GM21390 (cell line): ENCODE results near the gene SDK2.
"Not testable (repeated sequence)": the region's sequence is repeated elsewhere in the genome, so short reads cannot be mapped to it uniquely, and the experiment has no call there.

Experiments used
- ATAC-seq: cut with Tn5 transposase; IDR thresholded peaks from one replicate; pipeline ENCODE4 v1.9.1; 2021; ENCODE audit not compliant: unreplicated experiment

SDK2 gene

DNA sequence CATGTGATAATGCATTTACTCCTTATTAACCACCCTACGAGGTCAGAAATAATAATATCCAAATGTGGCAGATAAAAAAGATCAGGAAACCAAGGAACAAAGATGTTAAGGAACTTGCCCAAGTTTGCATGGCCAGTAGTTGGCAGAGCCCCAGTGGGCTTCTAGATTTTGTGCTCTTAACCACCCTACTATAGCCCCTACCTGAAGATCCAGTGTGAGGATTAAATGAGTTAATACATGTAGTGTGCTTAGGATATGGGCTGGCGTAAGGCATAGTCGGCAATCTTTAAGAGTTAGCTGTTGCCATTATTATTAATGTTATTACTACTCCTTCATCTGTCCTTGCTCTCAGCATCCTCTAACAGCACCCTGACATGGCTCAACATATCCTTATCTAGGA, 153.4 kb downstream of the SDK2 start:
- no peak for ATAC-seq

DNA sequence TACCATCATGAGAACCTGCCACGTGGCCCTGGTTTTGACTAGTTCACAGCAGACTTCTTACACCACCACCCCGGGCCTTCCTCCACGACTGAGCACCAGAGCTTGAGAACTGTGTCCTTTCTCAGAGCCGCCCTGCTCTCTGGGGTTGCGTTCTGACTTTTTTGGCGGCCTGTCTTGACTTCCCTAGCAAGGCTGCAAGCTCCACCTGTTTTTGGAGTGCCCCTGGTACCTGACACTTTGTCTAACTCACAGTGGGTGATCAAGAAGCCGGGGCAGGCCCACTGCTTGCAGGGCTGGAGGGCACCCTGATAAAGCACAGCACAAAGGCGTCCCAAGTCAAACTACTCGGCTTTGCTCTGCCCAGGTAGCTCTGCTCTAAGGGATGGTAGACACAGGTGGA, 154.3 kb downstream of the SDK2 start:
- no peak for ATAC-seq

DNA sequence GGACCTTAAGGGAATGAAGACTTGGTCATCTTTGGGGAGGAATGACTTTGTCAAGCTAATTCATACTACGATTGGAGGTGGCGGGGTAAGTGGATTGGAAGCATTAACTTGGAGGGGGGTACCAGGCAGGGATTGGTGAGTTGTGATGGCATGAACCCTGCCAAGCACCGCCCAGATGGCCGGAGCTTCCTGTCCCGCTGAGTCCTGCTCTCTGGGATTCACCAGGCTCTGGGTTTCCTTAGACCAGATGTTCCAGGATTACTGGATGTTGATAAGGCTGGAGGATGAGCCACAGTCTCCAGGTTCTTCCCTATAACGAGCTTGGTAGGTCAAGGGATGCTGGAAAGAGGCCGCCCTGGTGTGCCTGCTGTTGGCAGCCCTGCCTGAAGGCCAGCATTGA, 154.9 kb downstream of the SDK2 start:
- ATAC-seq = no peak

DNA sequence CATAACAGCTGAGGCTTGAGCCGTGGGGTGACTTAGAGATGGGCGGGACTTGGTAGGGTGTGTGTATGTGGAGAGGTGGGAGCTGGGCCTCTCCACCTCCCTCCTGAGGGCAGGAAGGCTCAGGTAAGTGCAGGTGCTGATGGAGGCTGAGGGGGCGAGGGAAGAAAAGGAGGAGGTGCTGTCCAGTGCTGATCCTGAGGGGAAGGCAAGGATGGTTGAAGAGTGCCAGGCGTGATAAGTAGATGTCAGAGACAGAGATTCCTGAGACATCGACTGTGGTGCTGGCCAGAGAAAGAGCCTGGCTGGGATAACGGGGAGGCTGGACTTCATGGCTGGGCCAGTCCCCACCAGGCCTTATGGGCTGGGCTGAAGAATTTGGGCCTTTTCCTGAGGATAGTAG, 159.1 kb downstream of the SDK2 start:
- no peak for ATAC-seq

DNA sequence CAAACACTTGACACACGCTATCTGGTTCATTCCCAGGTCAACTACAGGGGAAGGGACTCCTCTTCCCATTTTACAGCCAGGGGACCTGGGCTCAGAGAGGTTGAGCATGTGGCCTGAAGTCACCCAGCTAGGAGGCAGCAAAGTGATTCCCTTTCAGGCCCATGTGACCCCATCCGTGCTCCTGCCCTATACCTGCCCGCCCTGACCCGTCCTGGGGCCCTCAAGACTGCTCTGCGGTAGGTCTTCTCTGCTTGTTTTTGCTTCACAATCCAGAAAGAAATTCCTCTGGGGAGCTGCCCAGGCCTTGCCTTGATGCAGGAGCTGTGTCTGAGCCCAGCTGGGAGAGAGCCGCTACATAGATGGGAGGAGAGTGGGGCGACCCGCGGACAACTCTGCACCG, 161.4 kb downstream of the SDK2 start:
- ATAC-seq = no peak

DNA sequence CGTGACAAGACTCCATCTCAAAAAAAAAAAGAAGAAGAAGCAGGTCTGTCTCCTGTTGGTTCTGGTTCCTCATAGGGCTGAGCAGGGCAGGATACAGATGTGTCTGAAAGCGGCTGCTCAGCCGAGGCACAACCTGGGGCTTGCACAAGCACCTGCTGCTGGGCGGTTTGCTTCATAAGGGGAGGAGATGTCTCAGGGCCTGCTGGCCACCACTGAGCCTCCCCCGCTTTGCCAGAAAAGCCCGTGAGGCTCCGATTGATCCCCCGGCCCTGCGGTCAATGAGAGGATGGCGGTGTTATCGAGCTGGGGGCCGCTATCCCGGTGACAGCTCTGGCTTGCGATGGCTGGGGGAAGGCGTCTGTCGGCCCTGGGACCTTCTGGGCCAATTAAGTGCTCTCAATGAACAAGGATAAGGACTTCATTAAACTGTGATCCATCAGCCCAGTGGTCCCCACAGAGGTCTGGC, 162.0 kb downstream of the SDK2 start:
- ATAC-seq = no peak

DNA sequence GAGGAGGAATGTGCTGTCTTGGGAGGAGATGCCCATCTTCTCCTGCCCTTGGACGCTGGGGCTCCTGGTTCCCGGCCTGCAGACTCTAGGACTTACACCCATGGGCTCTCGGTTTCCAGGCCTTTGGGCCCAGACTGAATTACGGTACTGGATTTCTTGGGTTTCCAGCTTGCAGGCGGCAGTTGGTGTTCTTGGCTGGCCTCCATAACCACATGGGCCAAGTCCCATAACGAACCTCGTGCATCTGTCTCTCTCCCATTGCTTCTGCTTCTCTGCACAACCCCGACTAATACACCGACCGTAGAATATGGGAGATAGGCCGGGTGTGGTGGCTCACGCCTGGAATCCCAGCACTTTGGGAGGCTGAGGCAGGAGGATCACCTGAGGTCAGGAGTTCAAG, 162.6 kb downstream of the SDK2 start:
- ATAC-seq = no peak

DNA sequence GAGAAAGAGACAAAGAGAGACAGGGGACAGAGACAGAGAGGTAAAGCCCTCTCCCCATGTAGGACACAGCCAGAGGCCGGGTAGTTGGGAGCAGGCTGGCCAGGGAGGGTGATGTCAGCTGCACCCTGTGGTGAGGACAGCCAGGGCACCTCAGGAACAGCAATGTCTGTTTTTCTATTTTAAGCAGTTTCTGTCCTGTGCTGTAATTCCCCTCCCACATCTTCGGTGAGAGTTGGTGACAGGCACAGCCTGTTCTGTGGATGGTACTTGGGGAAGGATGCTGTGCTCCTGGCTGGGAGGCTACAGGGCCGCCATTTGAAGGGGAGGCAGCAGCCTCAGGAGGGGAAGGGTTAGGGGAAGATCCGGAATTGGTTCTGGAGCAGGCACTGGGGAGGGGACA, 163.5 kb downstream of the SDK2 start:
- ATAC-seq = no peak

DNA sequence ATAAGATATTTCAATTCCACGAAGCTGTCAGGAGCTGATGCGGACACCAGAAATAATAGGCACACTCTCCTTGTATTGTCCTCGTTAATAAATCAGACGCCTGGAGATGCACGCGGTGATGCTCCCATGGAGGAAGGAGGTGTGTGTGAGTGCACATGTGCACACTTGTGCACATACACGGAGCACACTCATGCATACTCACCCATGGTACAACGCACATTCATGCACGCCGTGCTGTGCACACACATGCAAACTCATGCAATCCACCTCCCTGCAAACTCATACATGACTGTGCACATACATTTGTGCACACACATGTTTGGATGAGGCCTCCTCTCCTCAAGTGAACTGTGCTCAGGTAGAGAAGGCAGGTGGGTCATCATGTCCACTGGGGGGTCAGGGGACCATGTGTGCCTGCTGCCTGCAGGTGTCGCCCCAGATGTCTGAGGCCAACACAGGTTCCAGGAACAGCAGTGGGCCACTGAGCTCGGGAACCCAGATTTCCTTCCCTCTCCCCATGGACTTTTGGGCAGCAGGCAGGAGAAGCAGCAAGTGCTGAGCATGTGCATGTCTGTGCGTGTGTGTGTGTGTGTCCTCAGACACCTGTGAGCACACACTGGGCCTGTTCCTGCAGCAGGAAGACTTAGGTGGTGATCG, 165.3 kb downstream of the SDK2 start:
- no peak for ATAC-seq

DNA sequence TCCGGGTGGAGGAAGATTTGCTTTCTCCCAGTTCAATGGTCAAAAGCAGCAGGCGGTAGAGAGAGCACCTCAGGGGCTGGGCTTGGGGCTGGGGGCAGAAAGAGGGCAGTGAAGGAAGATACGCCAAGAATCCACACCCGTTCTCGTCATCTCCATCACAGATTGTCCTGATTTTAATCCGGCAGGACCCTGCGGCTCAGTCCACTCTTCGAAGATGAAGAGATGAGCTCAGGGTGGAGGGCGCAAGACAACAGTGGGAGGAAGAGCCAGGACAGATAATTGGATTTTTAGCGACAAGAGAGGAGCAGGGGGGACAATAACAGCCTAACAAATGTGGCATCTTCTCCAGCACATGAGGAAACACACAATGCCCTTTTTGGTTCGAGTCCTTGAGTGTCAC, 165.9 kb downstream of the SDK2 start:
- ATAC-seq = no peak

DNA sequence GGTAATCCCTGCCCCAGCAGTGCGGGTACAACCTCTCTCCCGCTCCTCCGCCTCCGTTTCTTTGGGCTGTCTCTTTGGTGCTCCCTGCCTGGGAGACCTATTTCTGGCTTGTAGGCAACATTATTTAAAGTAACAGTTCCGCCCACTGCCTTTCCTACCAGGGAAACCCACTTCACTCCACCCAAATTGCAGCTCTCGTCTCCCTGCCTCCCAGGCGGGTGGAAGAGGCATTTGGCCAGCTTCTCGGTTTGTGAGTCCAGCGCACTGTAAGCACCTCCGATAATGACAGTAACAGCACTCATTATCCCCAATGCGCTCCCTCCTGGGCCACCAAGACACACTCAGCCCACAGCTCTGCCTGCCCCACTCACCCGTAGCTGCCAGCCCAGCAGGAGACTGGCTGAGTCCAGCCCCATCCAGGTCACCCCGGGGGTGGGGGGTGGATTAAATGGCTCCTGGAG, 167.3 kb downstream of the SDK2 start:
- ATAC-seq = no peak

DNA sequence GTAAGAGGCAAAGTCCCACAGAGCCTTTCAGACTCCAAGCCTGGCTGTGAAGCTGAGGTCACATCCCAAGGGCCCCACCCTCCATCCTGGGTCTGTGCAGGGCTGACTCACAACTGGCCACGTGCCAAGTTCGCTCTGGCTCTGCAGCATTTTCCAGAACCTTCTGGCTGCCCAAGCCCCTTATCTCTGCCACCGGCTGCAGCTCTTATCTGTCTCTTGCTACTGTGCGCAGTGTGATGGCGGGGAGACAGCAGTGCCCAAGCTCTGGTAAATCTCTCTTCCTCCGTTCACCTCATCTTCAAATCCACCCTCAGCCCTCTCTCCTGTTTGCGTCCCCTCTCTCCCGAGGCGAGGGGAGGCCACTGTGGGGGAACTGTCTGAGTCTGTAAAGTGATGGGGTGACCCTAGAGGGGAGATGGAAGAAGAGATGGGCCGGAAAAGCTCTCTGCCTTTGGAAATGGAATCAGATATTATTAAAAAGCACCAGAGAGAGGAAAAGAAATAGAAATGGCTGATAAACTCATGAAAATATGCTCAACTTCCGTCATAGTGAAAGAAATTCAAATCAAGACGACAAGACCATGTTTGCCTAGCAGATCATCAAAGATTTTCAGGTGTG, 169.8 kb downstream of the SDK2 start:
- ATAC-seq = no peak

DNA sequence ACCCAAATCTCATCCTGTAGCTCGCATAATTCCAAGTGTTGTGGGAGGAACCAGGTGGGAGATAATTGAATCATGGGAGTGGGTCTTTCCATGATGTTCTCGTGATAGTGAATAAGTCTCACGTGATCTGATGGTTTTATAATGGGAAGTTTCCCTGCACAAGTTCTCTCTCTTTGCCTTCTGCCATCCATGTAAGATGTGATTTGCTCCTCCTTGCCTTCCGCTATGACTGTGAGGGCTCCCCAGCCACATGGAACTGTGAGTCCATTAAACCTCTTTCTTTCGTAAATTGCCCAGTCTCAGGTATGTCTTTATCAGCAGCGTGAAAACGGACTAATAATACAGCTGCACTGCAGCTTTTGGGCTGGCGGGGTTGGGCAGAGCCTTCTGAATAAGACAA, 171.5 kb downstream of the SDK2 start:
- not testable (repeated sequence) for ATAC-seq

DNA sequence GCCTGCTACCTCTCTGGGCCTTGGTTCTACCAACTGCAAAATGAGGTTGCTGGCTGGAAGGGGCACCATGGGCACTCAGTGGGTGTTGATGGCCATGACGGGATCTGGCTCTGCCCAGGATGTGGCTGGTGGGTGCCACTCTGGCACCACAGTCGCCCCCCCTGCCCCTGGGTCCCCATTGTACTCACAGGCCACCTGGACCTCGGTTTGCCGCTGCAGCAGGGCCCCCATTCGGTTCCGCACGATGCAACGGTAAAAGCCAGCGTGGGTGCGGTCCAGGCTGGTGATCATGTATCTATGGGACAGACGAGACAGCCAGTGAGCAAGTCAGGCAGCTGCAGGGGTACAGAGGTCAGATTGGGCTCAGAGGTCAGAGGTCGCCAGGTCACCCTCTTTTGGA, 172.3 kb downstream of the SDK2 start:
- no peak for ATAC-seq

DNA sequence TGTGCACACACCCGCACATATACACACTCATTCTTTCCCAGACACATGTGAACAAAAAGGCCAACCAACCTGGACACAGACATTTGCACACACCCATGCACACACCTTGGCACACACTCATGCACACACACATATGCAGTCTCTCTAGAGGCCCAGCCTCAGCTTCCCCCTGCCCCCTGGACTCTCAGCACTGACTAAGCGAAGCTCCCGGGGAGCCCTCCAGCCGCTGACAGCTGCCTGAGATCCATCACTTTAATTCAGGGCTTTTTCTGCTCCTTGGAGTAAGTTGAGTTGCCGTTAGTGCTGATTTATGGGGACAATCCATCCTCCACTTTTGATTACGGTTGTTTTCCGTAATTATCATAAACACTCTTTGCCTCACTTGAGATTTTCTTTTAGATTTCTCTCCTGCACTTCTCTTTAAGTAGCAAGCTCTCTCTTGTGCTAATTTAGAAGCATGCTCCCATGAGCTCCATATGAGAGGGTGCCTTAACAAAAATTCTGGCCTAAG, 173.9 kb downstream of the SDK2 start:
- ATAC-seq = no peak

DNA sequence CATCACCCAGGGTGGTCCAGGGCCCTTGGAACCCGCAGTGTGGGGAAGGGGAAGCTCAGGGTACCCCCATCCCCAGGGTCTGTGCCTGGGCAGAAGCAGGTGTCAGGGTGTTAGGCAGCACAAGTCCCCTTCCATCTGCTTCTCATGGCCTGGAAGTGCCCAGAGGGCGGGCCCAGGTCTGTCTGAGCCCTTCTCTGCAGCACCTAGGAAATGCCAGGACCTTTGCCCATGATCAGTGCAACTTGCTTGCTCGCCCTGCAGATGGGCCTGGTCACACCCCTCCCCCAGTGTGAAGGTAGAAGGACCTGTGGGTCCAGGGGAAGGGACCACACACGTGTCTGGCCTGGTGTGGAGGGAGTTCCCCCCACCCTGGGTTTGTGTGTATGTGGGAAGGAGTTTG, 174.9 kb downstream of the SDK2 start:
- ATAC-seq = no peak

DNA sequence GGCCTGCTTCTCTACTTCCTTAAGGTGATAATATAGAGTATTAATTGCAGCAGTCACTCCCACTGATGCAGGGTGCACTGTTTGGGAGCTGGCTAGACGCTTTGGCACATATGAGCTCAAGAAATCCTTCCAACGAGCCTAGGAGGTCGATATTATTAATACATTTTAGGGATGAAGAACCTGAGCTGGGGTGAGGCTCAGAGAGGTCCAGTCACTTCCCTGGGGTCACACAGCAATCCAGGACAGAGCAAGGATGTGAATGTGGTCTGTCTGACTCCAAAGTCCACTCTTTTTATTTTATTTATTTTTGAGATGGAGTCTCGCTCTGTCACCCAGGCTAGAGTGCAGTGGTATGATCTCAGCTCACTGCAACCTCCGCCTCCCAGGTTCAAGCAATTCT, 176.0 kb downstream of the SDK2 start:
- no peak for ATAC-seq

DNA sequence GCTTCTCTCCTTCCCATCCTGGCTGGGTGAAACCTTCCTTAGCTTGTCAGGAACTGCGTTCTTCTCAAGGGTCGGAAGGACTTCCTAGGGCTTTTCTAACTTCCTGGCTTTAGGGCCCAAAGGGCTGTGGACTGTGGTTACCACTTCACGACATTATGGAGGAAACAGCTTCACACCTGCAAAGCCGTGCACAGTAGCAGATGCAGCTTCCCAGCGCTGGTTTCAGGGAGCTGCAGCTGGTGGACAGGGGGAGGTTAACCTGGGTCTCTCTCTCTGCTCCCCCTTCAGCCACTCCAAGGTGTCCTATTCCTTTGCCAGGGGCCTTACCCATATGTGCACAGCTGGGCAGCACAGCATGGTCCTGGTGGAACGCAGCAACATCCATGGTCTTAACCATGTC, 176.6 kb downstream of the SDK2 start:
- no peak for ATAC-seq

DNA sequence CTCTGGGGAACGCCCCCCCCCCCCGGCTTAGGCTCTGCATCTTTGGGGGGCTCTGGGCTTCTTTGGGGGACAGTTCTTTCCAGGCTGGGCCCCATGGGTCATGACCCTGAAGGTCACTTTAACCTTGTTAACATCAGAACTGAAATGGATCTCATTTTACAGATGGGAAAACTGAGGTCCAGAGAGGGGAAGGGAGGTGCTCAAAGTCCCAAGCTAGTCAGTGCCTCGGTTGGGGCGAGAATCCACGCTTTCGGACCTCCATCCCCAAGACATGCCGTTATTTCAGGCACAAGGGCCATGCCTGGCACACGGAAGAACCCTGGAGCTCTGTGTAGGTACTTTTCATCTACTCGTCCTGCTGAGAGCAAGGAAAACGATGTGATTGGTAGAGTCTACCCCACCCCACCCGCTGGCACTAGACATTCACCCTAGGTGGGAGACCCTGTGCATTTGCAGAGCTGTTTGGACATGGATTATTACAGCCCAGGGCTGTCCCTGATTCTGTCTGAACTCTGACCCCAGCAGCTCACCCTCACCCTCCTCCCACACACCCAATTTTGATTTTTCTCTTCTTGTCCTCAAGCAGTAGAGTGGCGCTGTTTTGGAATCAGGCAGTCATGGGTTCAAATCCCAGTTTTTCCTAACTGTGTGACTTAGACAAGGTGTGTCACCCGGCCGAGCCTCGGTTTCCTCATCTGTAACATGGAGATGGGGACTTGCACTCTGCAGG, 177.4 kb downstream of the SDK2 start:
- ATAC-seq = no peak

DNA sequence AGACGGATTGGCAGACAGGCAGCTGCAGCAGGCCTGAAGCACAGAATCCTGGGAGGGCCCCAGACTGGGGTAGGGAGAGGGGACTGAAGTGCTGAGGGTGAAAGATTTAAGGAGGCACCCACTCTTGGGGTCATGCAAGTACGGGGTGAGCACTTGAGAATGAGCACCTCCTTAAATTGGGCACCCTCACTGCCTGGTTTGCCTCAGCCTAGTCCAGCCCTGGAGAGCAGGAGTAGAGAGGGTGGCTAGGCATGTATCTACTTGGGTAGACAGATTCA, 178.4 kb downstream of the SDK2 start:
- ATAC-seq = no peak

DNA sequence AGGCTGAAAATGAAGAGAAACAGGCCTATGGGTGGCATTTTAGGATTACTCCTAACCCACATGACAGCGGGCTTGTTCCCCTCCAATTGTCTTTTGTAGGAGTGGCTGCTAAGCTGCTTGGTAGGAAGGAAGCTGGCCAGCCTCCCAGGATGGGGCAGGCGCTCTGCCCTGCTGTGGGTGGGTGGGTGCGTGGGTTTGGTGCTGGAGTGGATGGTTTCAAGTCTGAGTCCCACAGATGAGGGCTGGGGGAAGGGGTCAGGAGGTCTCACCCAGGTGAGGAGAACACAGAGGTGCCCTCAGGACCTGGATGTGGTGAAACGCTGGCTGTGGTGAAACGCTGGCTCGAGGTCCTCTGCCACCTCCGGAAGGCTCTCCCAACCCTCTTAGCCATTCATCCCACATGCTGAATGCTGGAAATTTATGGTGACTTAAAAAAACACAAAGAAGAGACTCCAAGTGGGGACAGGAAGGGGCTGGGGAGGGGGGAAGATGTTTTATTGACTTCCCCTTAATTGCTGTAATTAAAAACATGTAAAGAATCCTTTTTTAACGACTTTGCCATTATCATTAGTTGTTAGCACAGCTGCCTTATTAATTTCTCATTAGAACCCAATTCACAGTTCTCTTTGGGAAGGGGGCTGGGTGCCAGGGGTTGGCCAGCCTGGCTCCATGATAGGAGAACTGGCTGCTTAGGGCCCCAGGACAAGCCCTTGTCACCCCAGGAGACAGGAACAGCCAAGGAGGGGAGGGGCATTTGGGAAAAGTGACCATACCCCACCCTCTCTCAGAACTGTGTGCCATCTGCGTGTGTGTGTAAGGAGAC, 178.9 kb downstream of the SDK2 start:
- no peak for ATAC-seq
